Thoracic aorta (tissue), 2 donors: ENCODE measurements around the gene ZEB1. TPM values are rescaled to one million over a fixed set of nuclear protein-coding genes. Genes with fewer than 3 reads are reported as not detected.

ENCODE experiments used
- ATAC-seq: fragments of 150-250 bp; one replicate; pipeline ENCODE4 v1.8.0; 2017; ENCODE audit warnings: low read depth; ENCODE audit not compliant: insufficient number of reproducible peaks, low FRiP score
- DNase-seq: peaks from one replicate; pipeline ENCODE4 v3.0.0-alpha.2; 2020; ENCODE audit warnings: low spot score
- H3K27ac ChIP-seq, 2 donors: fragments of 200-600 bp; sonication (generic); 1 replicate in 1 of 2; 2 replicates in 1 of 2; pipeline ENCODE4 v1.5.1; 2016; ENCODE audit warnings: mild to moderate bottlenecking in 2 of 2, moderate library complexity in 2 of 2
- H3K27me3 ChIP-seq: fragments of 200-600 bp; sonication (generic); replicated peaks from 2 replicates; pipeline ENCODE4 v1.6.0; 2016; ENCODE audit warnings: mild to moderate bottlenecking; ENCODE audit not compliant: insufficient read depth
- H3K36me3 ChIP-seq: fragments of 200-600 bp; sonication (generic); one replicate; pipeline ENCODE4 v1.5.1; 2016
- H3K4me1 ChIP-seq, 2 donors: fragments of 200-600 bp; sonication (generic); 1 replicate in 1 of 2; 2 replicates in 1 of 2; pipeline versions ENCODE4 v1.5.1 to v1.6.0; 2016; ENCODE audit warnings: low read depth in 2 of 2, mild to moderate bottlenecking in 1 of 2; ENCODE audit not compliant: control insufficient read depth in 1 of 2
- H3K4me3 ChIP-seq: fragments of 200-600 bp; sonication (generic); 2 replicates; pipeline ENCODE4 v1.5.1; 2016; ENCODE audit warnings: mild to moderate bottlenecking
- H3K9me3 ChIP-seq: fragments of 200-600 bp; sonication (generic); 2 replicates; pipeline ENCODE4 v1.5.1; 2016
- CTCF ChIP-seq: fragments of 200-600 bp; sonication (generic); IDR thresholded peaks from one replicate; pipeline ENCODE4 v1.5.1; 2019; ENCODE audit warnings: antibody characterized with exemption
- total RNA-seq, 2 donors: library from RNA; depleted of rRNA; stranded (reverse); fragments of >200 nt; gene quantifications; one replicate each; pipeline versions ENCODE4 v1.1.0 to v1.2.3, GENCODE V29; 2016

The ZEB1 gene
- total RNA-seq, 2 donors from 2014 or later = 101 to 179 TPM

- H3K4me1 ChIP-seq = peaks cover 6 to 20% of the 10 kb centered on the region in 2 donors
- H3K36me3 ChIP-seq = no peaks in the 10 kb centered on the region
- H3K9me3 ChIP-seq = no peaks in the 10 kb centered on the region
- TF ChIP-seq CTCF = no peak
- H3K4me3 ChIP-seq = no peak overlapping the region
- H3K27me3 ChIP-seq = no peaks in the 10 kb centered on the region
- no peak for ATAC-seq
- H3K27ac ChIP-seq = no peak overlapping the region
- no peak for DNase-seq
These were observed 94.3 kb downstream of the ZEB1 start for GRCh38 chr10:31413325-31413724.

GRCh38 chr10:31418481-31418880, 99.5 kb downstream of the ZEB1 start:
- Histone ChIP-seq H3K4me1 (peaks cover 12 to 44% of the 10 kb centered on the region in 2 donors), H3K4me3 (no peak overlapping the region), H3K9me3 (no peaks in the 10 kb centered on the region), H3K27me3 (no peaks in the 10 kb centered on the region), H3K36me3 (no peaks in the 10 kb centered on the region), H3K27ac (no peak overlapping the region)
- DNase-seq (no peak), ATAC-seq (no peak)
- TF ChIP-seq CTCF = no peak

GRCh38 chr10:31419394-31420063, 100.5 kb downstream of the ZEB1 start:
- DNase-seq = no peak

GRCh38 chr10:31421322-31421721, 102.3 kb downstream of the ZEB1 start:
- no peak overlapping the region for H3K4me3 ChIP-seq
- no peak for TF ChIP-seq CTCF
- H3K27me3 ChIP-seq = no peaks in the 10 kb centered on the region
- no peaks in the 10 kb centered on the region for H3K36me3 ChIP-seq
- ATAC-seq (no peak), DNase-seq (no peak)
- peaks cover 23 to 52% of the 10 kb centered on the region in 2 donors for H3K4me1 ChIP-seq
- H3K27ac ChIP-seq = no peak overlapping the region
- H3K9me3 ChIP-seq = no peaks in the 10 kb centered on the region

More at GRCh38 chr10:31419394-31420063, 100.5 kb downstream of the ZEB1 start:
- Histone ChIP-seq H3K27ac (no peak overlapping the region), H3K36me3 (no peaks in the 10 kb centered on the region), H3K4me3 (no peak overlapping the region), H3K27me3 (no peaks in the 10 kb centered on the region), H3K9me3 (no peaks in the 10 kb centered on the region), H3K4me1 (peaks cover 15 to 39% of the 10 kb centered on the region in 2 donors)
- ATAC-seq = no peak
- no peak for TF ChIP-seq CTCF

GRCh38 chr10:31422634-31423033, 103.6 kb downstream of the ZEB1 start:
- no peak overlapping the region for H3K27ac ChIP-seq
- H3K4me3 ChIP-seq = no peak overlapping the region
- TF ChIP-seq CTCF = no peak
- ATAC-seq (no peak), DNase-seq (no peak)
- no peaks in the 10 kb centered on the region for H3K36me3 ChIP-seq
- H3K9me3 ChIP-seq = no peaks in the 10 kb centered on the region
- H3K4me1 ChIP-seq = peaks cover 32 to 51% of the 10 kb centered on the region in 2 donors
- H3K27me3 ChIP-seq = no peaks in the 10 kb centered on the region
